RWPE2 (cell line): Measurements from ENCODE around the gene XRCC3.

Experiments used
- ATAC-seq: fragments of 200-7000 bp; cut with Tn5 transposase; 3 replicates; pipeline ENCODE4 v1.9.1; 2021; ENCODE audit warnings: low read depth
- DNase-seq: peaks from one replicate; pipeline ENCODE4 v3.0.0-alpha.2; 2020; ENCODE audit warnings: low spot score
- H3K27ac ChIP-seq: fragments of 450-650 bp; 2 replicates; pipeline ENCODE4 v1.5.1; 2017; ENCODE audit warnings: mild to moderate bottlenecking; ENCODE audit not compliant: poor library complexity, severe bottlenecking
- H3K27me3 ChIP-seq: fragments of 250-450 bp; sonication (Bioruptor Pico); 2 replicates; pipeline ENCODE4 v1.5.1; 2021; ENCODE audit warnings: mild to moderate bottlenecking, moderate library complexity; ENCODE audit not compliant: insufficient read depth, poor library complexity, severe bottlenecking
- H3K36me3 ChIP-seq: fragments of 250-450 bp; sonication (Bioruptor Pico); 2 replicates; pipeline ENCODE4 v1.5.1; 2020; ENCODE audit warnings: low read depth, mild to moderate bottlenecking, moderate library complexity
- H3K4me1 ChIP-seq: fragments of 250-450 bp; sonication (Bioruptor Pico); 2 replicates; pipeline ENCODE4 v1.5.1; 2021; ENCODE audit warnings: mild to moderate bottlenecking, moderate library complexity; ENCODE audit not compliant: insufficient read depth, poor library complexity, severe bottlenecking
- H3K4me3 ChIP-seq: fragments of 250-450 bp; sonication (Bioruptor Pico); 2 replicates; pipeline ENCODE4 v1.5.1; 2021; ENCODE audit warnings: mild to moderate bottlenecking, moderate library complexity; ENCODE audit not compliant: severe bottlenecking
- H3K9me3 ChIP-seq: fragments of 250-450 bp; sonication (Bioruptor Pico); 2 replicates; pipeline ENCODE4 v1.5.1; 2021; ENCODE audit warnings: mild to moderate bottlenecking, moderate library complexity; ENCODE audit not compliant: severe bottlenecking
- TF ChIP-seq, protein P1 (sequence below): fragments of 450-650 bp; IDR thresholded peaks from one replicate; pipeline ENCODE4 v1.5.1; 2017; ENCODE audit warnings: mild to moderate bottlenecking, moderate library complexity; ENCODE audit not compliant: poor library complexity, severe bottlenecking

XRCC3 gene

DNA sequence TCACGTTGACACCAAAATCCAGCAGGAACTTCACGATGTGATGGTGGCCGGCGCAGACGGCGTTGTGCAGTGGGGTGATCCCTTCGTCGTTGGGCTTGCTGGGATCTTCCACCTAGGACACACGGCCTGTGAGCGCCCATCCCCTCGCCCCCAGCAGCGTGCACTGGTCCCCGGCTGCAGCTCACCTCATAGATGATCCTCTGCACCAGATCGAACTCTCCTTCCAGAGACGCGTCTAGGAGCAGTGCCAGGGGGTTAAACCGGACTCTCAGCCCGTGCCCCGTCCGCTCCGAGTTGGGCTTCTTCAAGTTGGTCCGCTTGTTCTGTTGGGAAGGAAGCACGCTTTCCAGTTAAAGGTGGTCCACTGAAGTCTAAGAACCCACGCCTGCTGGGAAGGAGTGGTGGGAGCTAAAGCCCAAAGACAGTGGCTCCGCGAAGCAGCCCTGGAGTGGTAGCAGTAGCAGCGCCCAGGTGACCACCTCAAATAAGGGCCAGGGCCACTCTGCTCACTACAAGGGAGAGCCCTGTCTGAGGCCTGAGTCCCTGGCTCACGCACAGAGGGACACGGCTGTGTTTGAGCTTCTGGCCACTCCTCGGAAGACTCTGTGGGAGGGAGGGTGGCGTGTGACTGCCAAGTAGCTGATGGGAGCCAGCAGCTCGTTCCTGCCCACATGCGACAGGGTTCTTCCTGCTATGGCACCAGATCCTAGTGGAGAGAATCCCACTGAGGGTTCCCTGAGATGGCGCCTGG lies 23.6 kb upstream of the XRCC3 start:
- TF ChIP-seq, protein P1, sequence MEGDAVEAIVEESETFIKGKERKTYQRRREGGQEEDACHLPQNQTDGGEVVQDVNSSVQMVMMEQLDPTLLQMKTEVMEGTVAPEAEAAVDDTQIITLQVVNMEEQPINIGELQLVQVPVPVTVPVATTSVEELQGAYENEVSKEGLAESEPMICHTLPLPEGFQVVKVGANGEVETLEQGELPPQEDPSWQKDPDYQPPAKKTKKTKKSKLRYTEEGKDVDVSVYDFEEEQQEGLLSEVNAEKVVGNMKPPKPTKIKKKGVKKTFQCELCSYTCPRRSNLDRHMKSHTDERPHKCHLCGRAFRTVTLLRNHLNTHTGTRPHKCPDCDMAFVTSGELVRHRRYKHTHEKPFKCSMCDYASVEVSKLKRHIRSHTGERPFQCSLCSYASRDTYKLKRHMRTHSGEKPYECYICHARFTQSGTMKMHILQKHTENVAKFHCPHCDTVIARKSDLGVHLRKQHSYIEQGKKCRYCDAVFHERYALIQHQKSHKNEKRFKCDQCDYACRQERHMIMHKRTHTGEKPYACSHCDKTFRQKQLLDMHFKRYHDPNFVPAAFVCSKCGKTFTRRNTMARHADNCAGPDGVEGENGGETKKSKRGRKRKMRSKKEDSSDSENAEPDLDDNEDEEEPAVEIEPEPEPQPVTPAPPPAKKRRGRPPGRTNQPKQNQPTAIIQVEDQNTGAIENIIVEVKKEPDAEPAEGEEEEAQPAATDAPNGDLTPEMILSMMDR, result no peak
- no peak overlapping the region for H3K27ac ChIP-seq
- no peaks in the 10 kb centered on the region for H3K4me1 ChIP-seq
- no peak overlapping the region for H3K4me3 ChIP-seq
- H3K9me3 ChIP-seq, result no peaks in the 10 kb centered on the region
- ATAC-seq (no peak), DNase-seq (peak; percentile 53)
- no peaks in the 10 kb centered on the region for H3K27me3 ChIP-seq
- peaks cover 29% of the 10 kb centered on the region for H3K36me3 ChIP-seq

DNA sequence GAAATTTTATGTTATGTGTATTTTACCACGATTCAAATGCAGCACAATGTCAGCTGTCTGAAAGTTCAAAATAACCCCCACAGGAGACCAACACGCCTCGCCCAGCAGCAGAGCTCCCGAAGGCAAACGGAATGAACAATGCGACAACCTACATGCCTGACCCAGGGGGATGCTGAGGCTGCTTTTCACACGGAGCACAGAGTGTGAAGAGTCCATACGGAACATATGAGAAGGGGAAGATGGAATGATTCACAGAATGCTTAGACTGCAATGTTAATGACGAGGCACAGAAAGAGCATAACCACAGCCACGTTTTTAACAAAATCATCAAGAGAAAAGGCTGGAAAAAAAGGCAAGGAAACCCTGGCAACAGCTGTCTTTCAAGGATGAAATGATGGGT lies 22.9 kb upstream of the XRCC3 start:
- no peak for ATAC-seq
- peaks cover 36% of the 10 kb centered on the region for H3K36me3 ChIP-seq

DNA sequence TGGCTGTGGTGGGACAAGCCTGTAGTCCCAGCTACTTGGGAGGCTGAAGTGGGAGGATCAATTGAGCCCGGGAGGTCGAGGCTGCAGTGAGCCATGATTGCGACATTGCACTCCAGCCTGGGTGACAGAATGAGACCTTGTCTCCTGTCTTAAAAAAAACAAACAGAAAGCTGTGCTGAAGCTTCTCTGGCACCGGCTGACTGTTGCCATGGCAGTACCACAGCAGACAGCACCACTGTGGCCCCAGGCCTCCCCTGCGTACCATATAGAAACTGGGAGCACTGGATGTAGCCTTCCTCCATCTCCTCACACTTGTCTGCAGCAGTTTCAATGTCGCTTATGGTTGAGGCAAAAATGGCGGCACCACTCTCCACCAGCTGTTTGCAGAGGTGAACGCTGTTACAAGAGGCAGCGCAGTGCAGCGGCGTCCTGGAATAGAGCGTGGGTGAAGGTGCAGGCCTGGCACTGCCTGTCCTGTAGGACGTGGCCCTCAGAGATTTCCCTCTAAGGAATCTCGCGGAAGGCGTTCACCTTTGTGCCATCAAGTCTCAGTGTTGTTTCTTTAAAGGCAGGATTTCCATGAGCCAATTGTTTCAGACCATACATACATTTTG lies 22.3 kb upstream of the XRCC3 start:
- Histone ChIP-seq H3K4me1 (no peaks in the 10 kb centered on the region), H3K36me3 (peaks cover 42% of the 10 kb centered on the region), H3K4me3 (no peak overlapping the region), H3K9me3 (no peaks in the 10 kb centered on the region), H3K27me3 (no peaks in the 10 kb centered on the region), H3K27ac (no peak overlapping the region)
- TF ChIP-seq, protein P1, result no peak
- ATAC-seq (no peak), DNase-seq (peak; percentile 54)

More for the DNA sequence above, 22.9 kb upstream of the XRCC3 start:
- Histone ChIP-seq H3K4me1 (no peaks in the 10 kb centered on the region), H3K9me3 (no peaks in the 10 kb centered on the region), H3K4me3 (no peak overlapping the region), H3K27me3 (no peaks in the 10 kb centered on the region), H3K27ac (no peak overlapping the region)
- TF ChIP-seq, protein P1, result no peak
- DNase-seq, result peak; percentile 29

DNA sequence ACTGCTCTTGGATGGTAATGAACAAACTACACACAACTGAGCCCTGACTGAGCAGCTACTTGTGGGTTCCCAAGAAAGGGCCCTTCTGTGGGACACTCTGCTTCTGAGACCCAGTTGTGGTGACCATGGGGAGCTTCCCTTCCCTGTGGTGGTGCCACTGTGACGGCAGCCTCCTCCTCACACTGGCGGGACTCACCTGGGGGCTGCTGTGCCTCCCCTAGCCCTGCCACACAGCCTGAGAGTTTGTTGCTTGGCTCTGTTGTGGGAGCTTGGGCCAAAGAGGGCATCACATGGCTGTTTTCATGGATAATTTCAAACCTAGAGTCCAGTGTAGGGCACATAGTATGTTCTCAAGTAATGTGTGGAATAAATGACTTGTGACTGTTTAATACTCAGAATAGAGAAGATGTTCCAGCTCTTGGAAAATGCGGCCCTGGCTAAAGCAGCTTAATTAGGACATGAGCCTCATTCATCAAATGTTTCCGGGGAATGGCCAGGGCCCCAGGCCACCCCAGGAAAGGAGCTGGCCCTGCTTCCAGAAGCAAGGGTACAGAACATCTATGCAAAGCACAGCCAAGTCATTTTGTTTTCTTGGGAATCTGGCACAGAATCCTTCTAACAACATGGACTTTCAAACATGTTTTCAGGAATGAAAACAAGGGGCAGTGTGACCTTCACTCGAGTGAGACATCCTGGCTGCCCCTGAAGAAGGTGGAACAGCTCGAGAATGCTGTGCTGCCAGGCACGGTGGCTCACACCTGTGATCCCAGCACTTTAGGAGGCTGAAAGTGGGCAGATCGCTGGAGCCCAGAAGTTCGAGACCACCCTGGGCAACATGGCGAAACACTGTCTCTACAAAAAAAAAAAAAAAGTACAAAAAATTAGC lies 21.5 kb upstream of the XRCC3 start:
- peaks cover 41% of the 10 kb centered on the region for H3K36me3 ChIP-seq
- TF ChIP-seq, protein P1, result no peak
- H3K4me3 ChIP-seq, result no peak overlapping the region
- no peak for ATAC-seq
- H3K27me3 ChIP-seq, result no peaks in the 10 kb centered on the region
- H3K4me1 ChIP-seq, result no peaks in the 10 kb centered on the region
- peak; percentile 43 for DNase-seq
- H3K9me3 ChIP-seq, result no peaks in the 10 kb centered on the region
- no peak overlapping the region for H3K27ac ChIP-seq
